Spinal cord (tissue), 10 donors: ENCODE measurements around the gene SORBS1. TPM values are rescaled to one million over a fixed set of nuclear protein-coding genes. Genes with fewer than 3 reads are reported as not detected.

Experiments used
- DNase-seq, 6 donors: peaks; one replicate each; pipeline versions ENCODE4 v3.0.0 to v3.0.0-alpha.2; 2013 to 2015; ENCODE audit warnings: low spot score in 6 of 6, low read depth in 4 of 6
- H3K27ac ChIP-seq: one replicate; pipeline ENCODE4 v1.5.1; 2013; ENCODE audit warnings: low read depth, low read length, control low read depth
- H3K27me3 ChIP-seq: one replicate; pipeline ENCODE4 v1.6.1; 2013; ENCODE audit warnings: low read length; ENCODE audit not compliant: control insufficient read depth, insufficient read depth
- H3K36me3 ChIP-seq: one replicate; pipeline ENCODE4 v1.6.1; 2013; ENCODE audit warnings: low read length; ENCODE audit not compliant: control insufficient read depth, insufficient read depth
- H3K4me1 ChIP-seq: one replicate; pipeline ENCODE4 v1.6.1; 2013; ENCODE audit warnings: low read length; ENCODE audit not compliant: control insufficient read depth, insufficient read depth
- H3K4me3 ChIP-seq: one replicate; pipeline ENCODE4 v1.5.1; 2013; ENCODE audit warnings: low read depth, low read length, control low read depth
- H3K9me3 ChIP-seq: one replicate; pipeline ENCODE4 v1.6.1; 2013; ENCODE audit warnings: low read length; ENCODE audit not compliant: control insufficient read depth, insufficient read depth
- WGBS: methylation state at CpG from one replicate; pipeline ENCODE4 v1.1.5; 2013; ENCODE audit warnings: missing lambda C conversion rate; ENCODE audit not compliant: insufficient coverage; 5-methylcytosine and 5-hydroxymethylcytosine counted together
- polyA plus RNA-seq, 2 donors: library from polyadenylated mRNA; unstranded; fragments of 120-200 nt; gene quantifications; one replicate each; pipeline ENCODE4 v1.2.1, GENCODE V29; 2013; ENCODE audit not compliant: insufficient read length in 2 of 2
- total RNA-seq, 2 donors: library from RNA; depleted of rRNA in 1 of 2; stranded (reverse); fragments of 120-200 nt in 1 of 2; fragments of >200 nt in 1 of 2; gene quantifications; one replicate each; pipeline versions ENCODE4 v1.2.3 to v1.2.4, GENCODE V29; 2013 to 2014
- donor health status: healthy.

SORBS1 gene
- total and polyA plus RNA-seq, 4 donors: 95.1 to 129 (median 100.0) TPM

DNA sequence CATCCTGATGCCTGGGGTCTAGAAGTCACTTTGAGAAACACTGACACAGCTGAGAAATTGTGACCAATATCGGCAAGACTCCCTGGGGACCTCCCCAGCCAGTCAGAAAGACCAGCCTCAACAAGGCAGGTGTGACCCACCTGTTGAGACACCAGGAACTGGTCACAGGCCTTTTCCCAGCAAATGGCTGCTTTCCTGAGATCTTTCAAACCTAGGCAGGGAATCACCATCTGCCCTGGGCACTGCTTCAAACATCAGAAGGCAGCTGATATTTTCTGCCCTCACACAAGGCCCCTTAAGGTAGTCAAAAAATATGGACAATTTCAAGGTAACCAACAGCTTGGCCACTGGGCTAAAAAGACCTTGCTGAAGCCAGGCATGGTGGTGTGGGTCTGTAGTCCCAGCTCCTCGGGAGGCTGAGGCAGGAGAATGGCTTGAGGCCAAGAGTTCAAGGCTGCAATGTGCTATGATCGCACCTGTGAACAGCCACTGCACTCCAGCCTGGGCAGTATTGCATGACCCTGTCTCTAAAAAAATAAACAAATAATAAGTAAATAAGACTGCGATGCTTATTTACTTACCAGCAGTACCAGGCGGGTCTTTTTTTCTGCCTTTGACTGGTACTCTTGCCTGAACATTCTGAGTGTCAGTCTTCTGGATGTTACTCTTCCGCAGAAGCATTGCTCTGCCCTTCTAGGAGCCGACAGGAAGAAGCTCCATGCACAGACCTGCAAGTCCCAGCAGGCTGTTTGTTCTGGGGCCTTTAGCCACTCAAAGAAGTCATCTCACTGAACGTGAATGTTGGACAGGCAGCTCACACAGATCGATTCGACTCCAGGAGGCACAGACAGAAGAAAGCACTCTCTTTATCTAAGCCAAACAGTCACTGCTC is 59.7 kb downstream of the SORBS1 start:
- peaks cover 16% of the 10 kb centered on the region for H3K4me1 ChIP-seq
- peak in 1 of 6 donors; percentile 26 for DNase-seq
- H3K36me3 ChIP-seq: no peaks in the 10 kb centered on the region
- 50% methylated on average over 9 of the region's 10 CpGs for WGBS
- H3K27ac ChIP-seq: no peak overlapping the region
- H3K27me3 ChIP-seq: no peaks in the 10 kb centered on the region
- no peak overlapping the region for H3K4me3 ChIP-seq
- no peaks in the 10 kb centered on the region for H3K9me3 ChIP-seq

DNA sequence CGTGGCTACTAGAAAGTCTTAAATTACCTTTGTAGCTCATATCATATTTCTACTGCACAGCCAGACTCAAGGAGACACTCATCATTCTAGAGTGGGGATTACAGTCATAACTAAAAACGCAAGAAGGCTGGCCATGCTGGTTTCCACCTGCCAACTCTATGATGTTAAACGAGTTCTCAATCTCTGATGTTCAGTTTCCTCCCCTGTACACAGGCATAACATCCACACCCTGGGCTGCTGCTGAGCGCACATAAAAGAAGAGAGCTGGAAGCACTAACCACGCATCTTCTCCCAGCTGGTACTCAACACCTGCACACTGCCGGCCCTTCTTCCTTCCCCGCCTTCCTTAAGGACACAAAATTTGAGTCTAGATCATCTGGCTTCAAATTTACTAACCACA is 60.5 kb downstream of the SORBS1 start:
- H3K27me3 ChIP-seq: no peaks in the 10 kb centered on the region
- H3K4me3 ChIP-seq: no peak overlapping the region
- no peaks in the 10 kb centered on the region for H3K36me3 ChIP-seq
- H3K27ac ChIP-seq: no peak overlapping the region
- no peaks in the 10 kb centered on the region for H3K9me3 ChIP-seq
- 87% methylated on average over 5 of the region's 7 CpGs for WGBS
- peaks cover 15% of the 10 kb centered on the region for H3K4me1 ChIP-seq
- DNase-seq: no peak

DNA sequence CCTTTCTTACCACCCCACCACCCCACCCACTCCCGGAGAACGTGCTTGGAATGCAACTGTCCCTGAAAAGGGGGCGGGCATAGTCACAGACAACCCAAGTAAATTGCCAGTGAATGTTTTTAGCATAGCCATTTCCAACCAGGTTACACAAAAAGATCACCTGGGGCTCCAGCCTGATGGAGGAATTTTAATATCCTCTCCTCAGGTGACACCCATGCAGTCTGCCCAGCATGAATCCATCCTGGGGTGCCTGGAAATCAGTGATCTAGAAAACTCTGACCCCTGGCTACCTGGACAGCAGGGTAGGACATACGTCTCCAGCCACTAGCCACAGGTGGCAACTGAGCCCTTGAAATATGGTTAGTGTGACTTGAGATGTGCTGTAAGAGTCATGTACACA is 61.1 kb downstream of the SORBS1 start:
- no peaks in the 10 kb centered on the region for H3K27me3 ChIP-seq
- H3K27ac ChIP-seq: no peak overlapping the region
- H3K4me3 ChIP-seq: no peak overlapping the region
- peaks cover 13% of the 10 kb centered on the region for H3K4me1 ChIP-seq
- H3K36me3 ChIP-seq: no peaks in the 10 kb centered on the region
- WGBS: 65% methylated on average over 4 of the region's 4 CpGs
- DNase-seq: no peak
- H3K9me3 ChIP-seq: no peaks in the 10 kb centered on the region

DNA sequence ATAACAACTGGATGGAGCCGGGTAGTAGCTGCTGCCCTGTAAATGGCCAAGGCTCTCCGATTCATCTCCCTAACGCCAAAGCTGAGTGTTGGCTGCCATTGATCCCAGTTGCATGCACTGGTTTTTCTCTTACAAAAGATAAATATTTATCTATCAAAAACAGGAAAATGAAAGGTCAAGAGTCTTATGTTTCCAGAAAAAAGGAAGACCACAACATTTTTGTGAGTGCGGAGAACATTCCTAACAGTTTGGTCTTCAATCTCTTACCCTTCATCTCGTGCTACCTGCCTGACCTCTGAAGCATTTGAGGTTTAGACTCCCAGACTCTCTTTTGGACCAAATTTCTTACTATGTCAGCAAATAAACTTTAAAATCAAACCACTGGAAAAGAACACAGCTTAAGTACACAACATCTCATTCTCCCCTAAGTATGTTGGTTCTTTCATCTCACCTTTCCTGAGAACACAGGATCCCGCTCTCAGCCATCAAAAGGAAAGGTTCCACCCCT is 61.6 kb downstream of the SORBS1 start:
- no peaks in the 10 kb centered on the region for H3K9me3 ChIP-seq
- no peaks in the 10 kb centered on the region for H3K27me3 ChIP-seq
- peaks cover 11% of the 10 kb centered on the region for H3K4me1 ChIP-seq
- DNase-seq: no peak
- H3K4me3 ChIP-seq: no peak overlapping the region
- WGBS: 81% methylated on average over 3 of the region's 6 CpGs
- no peaks in the 10 kb centered on the region for H3K36me3 ChIP-seq
- H3K27ac ChIP-seq: no peak overlapping the region

DNA sequence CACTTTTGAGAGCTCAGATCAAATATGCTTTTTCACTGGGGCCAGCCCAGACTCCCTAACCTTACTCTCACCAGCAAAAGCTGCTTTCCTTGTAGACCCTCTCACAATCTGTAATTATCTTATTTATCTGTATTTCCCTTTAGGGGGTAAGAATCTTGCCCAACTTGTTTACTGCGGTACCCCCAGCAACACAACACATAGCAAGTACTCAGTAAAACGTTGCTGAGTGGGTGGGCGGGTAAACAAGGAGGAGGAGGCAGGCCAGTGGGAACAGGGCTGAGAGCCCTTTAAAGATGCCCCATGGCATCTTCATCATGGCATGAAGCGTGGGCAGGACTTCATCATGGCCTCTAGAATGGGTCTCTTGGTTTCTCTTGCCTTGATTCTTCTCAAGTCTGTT is 64.2 kb downstream of the SORBS1 start:
- H3K4me3 ChIP-seq: no peak overlapping the region
- no peaks in the 10 kb centered on the region for H3K36me3 ChIP-seq
- H3K4me1 ChIP-seq: peaks cover 8% of the 10 kb centered on the region
- no peak overlapping the region for H3K27ac ChIP-seq
- no peak for DNase-seq
- H3K27me3 ChIP-seq: no peaks in the 10 kb centered on the region
- H3K9me3 ChIP-seq: no peaks in the 10 kb centered on the region
- 47% methylated on average over 3 of the region's 4 CpGs for WGBS

DNA sequence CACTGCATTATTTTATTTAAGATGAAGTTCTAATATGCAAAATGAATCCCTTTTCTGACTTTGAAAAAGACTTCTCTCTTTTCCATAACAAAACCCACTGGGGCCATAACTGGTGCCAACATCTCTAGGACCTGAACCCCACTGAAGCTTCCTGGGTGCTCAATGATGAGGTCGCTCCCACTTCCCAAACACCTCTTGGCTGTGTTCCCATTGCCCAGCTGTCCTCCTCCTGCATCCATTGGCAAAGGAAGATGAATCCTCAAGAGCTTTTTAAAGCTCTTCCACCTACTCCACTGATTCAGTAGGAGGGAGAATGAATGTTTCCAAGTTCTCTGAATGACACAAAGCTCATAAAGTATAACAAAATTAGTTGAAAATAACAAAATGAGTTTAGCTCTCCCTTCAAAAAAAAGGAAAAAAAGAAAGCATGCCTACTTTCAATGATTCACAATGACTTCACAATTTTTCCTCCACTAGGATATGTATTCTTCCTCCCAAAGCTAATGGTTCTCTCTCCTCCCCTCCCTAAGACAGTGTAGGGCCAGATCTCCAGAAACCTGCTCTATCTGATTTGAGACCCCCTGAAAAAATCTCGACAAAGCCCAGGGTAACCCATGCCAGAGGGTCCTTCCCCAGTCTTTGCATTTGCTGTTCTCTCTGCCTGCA is 64.8 kb downstream of the SORBS1 start:
- 78% methylated on average over 2 of the region's 2 CpGs for WGBS
- peaks cover 3% of the 10 kb centered on the region for H3K4me1 ChIP-seq
- no peak overlapping the region for H3K4me3 ChIP-seq
- no peaks in the 10 kb centered on the region for H3K36me3 ChIP-seq
- H3K9me3 ChIP-seq: no peaks in the 10 kb centered on the region
- no peaks in the 10 kb centered on the region for H3K27me3 ChIP-seq
- H3K27ac ChIP-seq: no peak overlapping the region
- DNase-seq: no peak

DNA sequence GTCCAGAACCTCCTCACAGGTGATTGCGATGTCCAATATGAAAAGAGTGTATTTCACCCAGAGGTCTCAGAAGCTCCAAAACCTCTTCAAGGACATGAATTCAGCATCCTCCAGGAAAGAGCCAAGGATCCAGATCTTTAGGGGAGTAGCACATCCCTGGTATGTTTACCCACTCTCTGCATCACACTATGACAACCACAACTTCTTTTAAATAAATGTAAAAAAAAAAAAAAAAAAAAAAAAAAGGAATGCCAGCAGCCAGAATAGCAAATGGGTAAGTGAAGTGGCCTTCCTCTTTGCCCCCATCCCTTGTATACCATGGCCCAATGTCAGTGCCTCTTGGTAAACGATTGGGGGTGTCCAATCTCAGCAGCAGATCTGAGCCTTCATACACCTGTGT is 67.3 kb downstream of the SORBS1 start:
- no peak overlapping the region for H3K4me3 ChIP-seq
- DNase-seq: no peak
- H3K36me3 ChIP-seq: peaks cover 3% of the 10 kb centered on the region
- H3K4me1 ChIP-seq: no peaks in the 10 kb centered on the region
- no peaks in the 10 kb centered on the region for H3K9me3 ChIP-seq
- H3K27ac ChIP-seq: no peak overlapping the region
- no peaks in the 10 kb centered on the region for H3K27me3 ChIP-seq
- 92% methylated on average over 2 of the region's 2 CpGs for WGBS

DNA sequence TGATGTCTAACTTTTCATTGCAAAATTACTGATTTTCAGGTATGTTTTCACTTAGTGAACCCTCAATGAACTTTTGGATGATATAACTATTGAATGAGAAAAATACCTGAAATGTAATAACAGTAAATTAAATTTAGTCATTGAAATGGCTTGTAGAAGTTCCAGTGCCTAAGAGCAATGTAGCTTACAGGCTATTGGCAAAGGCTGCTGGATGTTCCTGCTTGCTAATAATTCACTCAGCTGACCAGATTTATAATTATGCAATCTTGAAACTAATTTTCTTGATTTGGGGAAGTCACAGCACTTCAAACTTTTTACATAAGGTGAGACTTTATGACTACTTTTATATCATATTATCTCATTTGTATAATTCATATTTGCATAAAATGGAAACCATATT is 73.2 kb downstream of the SORBS1 start:
- no peak for DNase-seq
- Histone ChIP-seq H3K9me3 (no peaks in the 10 kb centered on the region), H3K27me3 (no peaks in the 10 kb centered on the region), H3K36me3 (peaks cover 3% of the 10 kb centered on the region), H3K4me3 (no peak overlapping the region), H3K4me1 (no peaks in the 10 kb centered on the region), H3K27ac (no peak overlapping the region)

DNA sequence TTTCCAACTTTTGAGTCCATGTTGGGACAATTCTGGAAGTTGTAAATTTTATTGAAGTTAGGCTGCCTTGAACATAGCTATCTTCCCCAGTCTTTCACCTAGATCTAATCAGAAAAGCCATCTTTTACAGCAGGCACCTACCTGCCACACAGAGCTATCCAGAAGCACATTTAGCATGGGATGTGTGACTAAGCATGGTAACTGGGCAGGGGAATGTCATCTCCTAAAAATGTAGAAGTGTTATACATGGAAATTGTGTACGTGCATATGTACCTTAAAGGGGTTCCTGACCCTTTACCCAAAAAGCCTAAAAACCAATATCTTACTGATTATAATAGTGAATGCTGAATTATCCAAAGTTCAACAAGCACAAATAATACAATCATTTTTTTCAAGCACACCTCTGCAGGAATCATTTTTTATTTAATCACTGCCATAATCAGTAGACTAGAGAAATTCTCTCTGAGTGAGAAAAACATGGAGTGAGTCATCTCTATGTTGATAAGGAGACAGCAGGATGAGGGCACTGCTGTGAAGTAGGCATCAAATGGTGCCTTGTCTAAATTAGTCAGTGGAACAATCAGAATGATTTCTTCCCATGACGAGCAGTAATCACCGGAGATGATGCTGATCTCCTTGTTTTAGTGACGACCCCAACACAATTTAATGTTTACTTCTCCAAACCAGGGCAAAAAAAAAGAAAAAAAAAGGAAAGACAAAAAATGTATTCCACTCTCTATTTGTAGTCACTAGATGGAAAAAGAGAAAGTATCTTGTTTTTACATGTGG is 75.9 kb downstream of the SORBS1 start:
- Histone ChIP-seq H3K4me1 (peaks cover 10% of the 10 kb centered on the region), H3K9me3 (no peaks in the 10 kb centered on the region), H3K36me3 (peaks cover 3% of the 10 kb centered on the region), H3K27me3 (no peaks in the 10 kb centered on the region), H3K4me3 (no peak overlapping the region), H3K27ac (no peak overlapping the region)
- WGBS: no CpG with 5 or more reads among the region's 4 CpGs
- DNase-seq: peak in 1 of 6 donors; percentile 19
